Measurements from ENCODE around the gene OSGEP. TPM values are rescaled to one million over a fixed set of nuclear protein-coding genes. Genes with fewer than 3 reads are reported as not detected.

The OSGEP gene
- total and polyA plus RNA-seq, 4 experiments from 2014 or later: 39.3 to 75.9 (median 57.0) TPM

DNA sequence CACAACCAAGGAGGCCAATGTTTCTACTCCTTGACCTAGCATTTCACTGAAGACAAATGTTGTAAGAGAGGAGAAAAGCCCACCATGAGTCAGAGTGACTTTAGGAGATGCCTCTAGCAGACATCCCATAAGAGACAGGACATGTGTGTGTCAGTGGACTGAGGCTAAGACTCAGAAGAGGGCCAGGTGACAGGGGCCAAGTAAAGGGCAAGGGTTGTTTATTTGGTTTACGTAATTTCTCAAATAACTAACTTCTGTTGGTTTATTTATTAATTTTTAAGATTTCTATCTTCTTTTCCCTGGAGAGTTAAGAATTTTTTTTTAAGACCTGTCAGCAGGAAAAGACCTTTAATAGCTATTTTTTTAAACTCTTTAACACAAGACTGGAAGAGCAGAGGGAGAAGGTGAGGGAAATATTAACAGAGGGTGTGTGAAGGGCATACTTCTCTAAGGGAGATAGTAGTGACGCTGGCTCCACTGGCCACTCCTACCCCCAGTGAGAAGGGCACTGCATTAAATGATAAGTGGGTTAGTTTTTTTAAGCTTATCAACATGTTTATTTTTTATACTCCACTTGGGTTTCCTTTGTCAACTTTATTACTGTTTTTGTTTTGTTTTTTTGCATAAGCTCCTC lies 18.0 kb upstream of the OSGEP start:
- Histone ChIP-seq H3K27me3 (ENCODE audit: insufficient read depth, low read length) (no peaks in the 10 kb centered on the region), H3K27ac (ENCODE audit: low read depth, low read length) (peak overlapping the region; percentile 11), H3K36me3 (ENCODE audit: insufficient read depth, low read length) (peaks cover 46% of the 10 kb centered on the region), H3K9me3 (ENCODE audit: control insufficient read depth in 1 of 2, low read length in 2 of 2) (no peaks in the 10 kb centered on the region), H3K4me1 (ENCODE audit: insufficient read depth, low read length) (peaks cover 79% of the 10 kb centered on the region), H3K4me3 (ENCODE audit: low read length in 2 of 2) (no peak overlapping the region)
- H3K9me3 Mint-ChIP-seq: peaks cover 0 to 4% (median 0%) of the 10 kb centered on the region in 8 donors
- no peak for DNase-seq
- ChIA-PET CTCF (ENCODE audit: partially characterized antibody) (interaction anchor here (1.0 to 1.5 kb wide), 6 partner anchors 11 to 218 kb away, joined by 3 to 6 read pairs (median 4); partner anchors contain the start of gene PIP4P1), POLR2A (ENCODE audit: partially characterized antibody) (interaction anchor here (0.9 to 5.5 kb wide), 4 partner anchors 12 to 18 kb away, joined by 3 to 119 read pairs (median 9); partner anchors contain the start of genes APEX1, OSGEP and PIP4P1)
- no peaks in the 10 kb centered on the region for H3K27me3 Mint-ChIP-seq
- H3K4me1 Mint-ChIP-seq: peaks cover 54 to 88% (median 70%) of the 10 kb centered on the region in 4 donors
- H3K4me3 Mint-ChIP-seq: peak overlapping the region; percentile 49 to 100 (median 84)
- intact Hi-C loops (cut with micrococcal nuclease): no loop called here
- peaks cover 59 to 77% of the 10 kb centered on the region in 2 donors for H3K36me3 Mint-ChIP-seq
- H3K27ac Mint-ChIP-seq: peak overlapping the region; percentile 58 to 99 (median 90)

DNA sequence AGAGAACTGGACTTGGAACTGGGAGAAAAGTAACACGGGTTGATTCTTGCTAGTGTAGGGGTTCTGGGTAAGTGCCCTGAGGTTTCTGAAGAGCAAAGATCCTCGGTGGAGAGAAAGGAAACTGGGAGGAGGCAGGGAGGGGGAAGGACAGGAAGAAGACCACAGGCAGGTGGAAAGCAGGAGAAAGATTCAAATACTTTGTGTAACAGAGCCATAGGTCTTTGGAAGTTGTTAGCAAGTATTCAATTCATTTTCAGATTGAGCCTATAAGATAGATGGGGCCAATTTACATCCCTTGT lies 15.9 kb upstream of the OSGEP start:
- H3K27ac Mint-ChIP-seq: peak overlapping the region; percentile 94 to 99 (median 98)
- H3K4me1 Mint-ChIP-seq: peaks cover 37 to 67% (median 53%) of the 10 kb centered on the region in 4 donors
- no peaks in the 10 kb centered on the region for H3K27me3 Mint-ChIP-seq
- Histone ChIP-seq H3K27ac (ENCODE audit: low read depth, low read length) (peak overlapping the region; percentile 77), H3K27me3 (ENCODE audit: insufficient read depth, low read length) (no peaks in the 10 kb centered on the region), H3K4me3 (ENCODE audit: low read length in 2 of 2) (peak overlapping the region; percentile 84 to 92), H3K4me1 (ENCODE audit: insufficient read depth, low read length) (peaks cover 58% of the 10 kb centered on the region), H3K9me3 (ENCODE audit: control insufficient read depth in 1 of 2, low read length in 2 of 2) (no peaks in the 10 kb centered on the region), H3K36me3 (ENCODE audit: insufficient read depth, low read length) (peaks cover 33% of the 10 kb centered on the region)
- H3K4me3 Mint-ChIP-seq: peak overlapping the region; percentile 97 to 100 (median 99)
- no peak for DNase-seq
- peaks cover 0 to 4% (median 0%) of the 10 kb centered on the region in 8 donors for H3K9me3 Mint-ChIP-seq
- ChIA-PET CTCF (ENCODE audit: partially characterized antibody) (interaction anchor here (1.0 to 2.1 kb wide), 5 partner anchors 8 to 61 kb away, joined by 3 to 14 read pairs (median 9); partner anchors contain the start of genes APEX1, OSGEP and PIP4P1), POLR2A (ENCODE audit: partially characterized antibody) (interaction anchor here (1.1 to 5.5 kb wide), 14 partner anchors 9 to 213 kb away, joined by 3 to 119 read pairs (median 8); partner anchors contain the start of genes APEX1, OSGEP, PARP2 and PIP4P1)
- intact Hi-C loops (cut with micrococcal nuclease): no loop called here
- H3K36me3 Mint-ChIP-seq: peaks cover 38 to 56% of the 10 kb centered on the region in 2 donors

GRCh38 chr14:20469890-20470602 lies 15.4 kb upstream of the OSGEP start:
- no peaks in the 10 kb centered on the region for H3K27me3 Mint-ChIP-seq
- Histone ChIP-seq H3K27me3 (ENCODE audit: insufficient read depth, low read length) (no peaks in the 10 kb centered on the region), H3K4me1 (ENCODE audit: insufficient read depth, low read length) (peaks cover 54% of the 10 kb centered on the region), H3K9me3 (ENCODE audit: control insufficient read depth in 1 of 2, low read length in 2 of 2) (no peaks in the 10 kb centered on the region), H3K27ac (ENCODE audit: low read depth, low read length) (peak overlapping the region; percentile 77), H3K4me3 (ENCODE audit: low read length in 2 of 2) (peak overlapping the region; percentile 84 to 92), H3K36me3 (ENCODE audit: insufficient read depth, low read length) (peaks cover 28% of the 10 kb centered on the region)
- H3K36me3 Mint-ChIP-seq: peaks cover 33 to 50% of the 10 kb centered on the region in 2 donors
- peak; percentile 29 to 84 (median 44) for DNase-seq
- H3K27ac Mint-ChIP-seq: peak overlapping the region; percentile 94 to 99 (median 98)
- intact Hi-C loops (cut with micrococcal nuclease): loop anchor here (1.0 to 10.0 kb wide), 5 partner anchors 7 to 795 kb away; partner anchors contain the start of genes APEX1, HNRNPC and PIP4P1
- H3K9me3 Mint-ChIP-seq: peaks cover 0 to 4% (median 0%) of the 10 kb centered on the region in 8 donors
- peaks cover 36 to 62% (median 49%) of the 10 kb centered on the region in 4 donors for H3K4me1 Mint-ChIP-seq
- ChIA-PET POLR2A (ENCODE audit: partially characterized antibody) (interaction anchor here (0.6 to 5.5 kb wide), 26 partner anchors 10 to 221 kb away, joined by 3 to 119 read pairs (median 4); partner anchors contain the start of genes APEX1, OSGEP, PARP2 and PIP4P1), CTCF (ENCODE audit: partially characterized antibody) (interaction anchor here (0.9 to 2.3 kb wide), 12 partner anchors 8 to 212 kb away, joined by 3 to 14 read pairs (median 5); partner anchors contain the start of genes APEX1, OSGEP, PARP2 and PIP4P1)
- H3K4me3 Mint-ChIP-seq: peak overlapping the region; percentile 97 to 100 (median 99)

DNA sequence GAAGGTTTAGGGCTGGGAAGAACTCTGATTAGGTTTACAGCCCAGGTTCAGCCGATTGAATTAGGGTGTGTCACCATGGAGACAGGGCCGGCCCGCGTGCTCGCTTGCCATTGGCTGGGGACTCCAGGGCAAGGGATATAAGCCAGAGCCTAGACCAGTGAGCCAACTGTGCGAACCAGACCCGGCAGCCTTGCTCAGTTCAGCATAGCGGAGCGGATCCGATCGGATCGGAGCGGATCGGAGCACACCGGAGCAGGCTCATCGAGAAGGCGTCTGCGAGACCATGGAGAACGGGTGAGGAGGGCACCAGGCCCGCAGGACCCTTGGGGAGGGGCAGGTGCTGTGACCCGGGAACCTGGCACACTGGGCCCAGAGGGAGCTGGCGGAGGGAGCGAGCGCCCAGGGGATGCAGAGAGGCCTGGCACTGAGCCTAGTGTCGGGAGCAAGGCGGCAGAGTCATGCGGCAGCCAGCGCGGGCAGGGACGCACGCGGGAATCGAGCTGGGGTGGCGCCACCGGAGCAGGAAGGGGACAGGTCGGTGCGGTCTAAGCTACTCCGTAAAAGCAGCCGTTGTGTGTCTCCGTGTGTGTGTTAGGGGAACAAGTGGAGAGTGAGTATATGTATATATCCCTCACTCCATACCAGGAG lies 14.8 kb upstream of the OSGEP start, which contains the start of gene PNP:
Gene PNP, plus strand, starts transcription at position 165 of the 648 bp plus-strand sequence. Its CDS starts 119 bp downstream, at position 284.
- H3K4me1 Mint-ChIP-seq: peaks cover 33 to 55% (median 43%) of the 10 kb centered on the region in 4 donors
- H3K9me3 ChIP-seq (ENCODE audit: control insufficient read depth in 1 of 2, low read length in 2 of 2): no peaks in the 10 kb centered on the region
- H3K9me3 Mint-ChIP-seq: peaks cover 0 to 4% (median 0%) of the 10 kb centered on the region in 8 donors
- ChIA-PET POLR2A (ENCODE audit: partially characterized antibody) (interaction anchor here (0.6 to 5.5 kb wide), 26 partner anchors 9 to 222 kb away, joined by 3 to 119 read pairs (median 4); partner anchors contain the start of genes APEX1, OSGEP, PARP2 and PIP4P1), CTCF (ENCODE audit: partially characterized antibody) (interaction anchor here (0.9 to 2.3 kb wide), 12 partner anchors 8 to 212 kb away, joined by 3 to 14 read pairs (median 5); partner anchors contain the start of genes APEX1, OSGEP, PARP2 and PIP4P1)
- peaks cover 21% of the 10 kb centered on the region for H3K36me3 ChIP-seq (ENCODE audit: insufficient read depth, low read length)
- H3K27ac Mint-ChIP-seq: peak within 1 kb of the TSS; percentile 94 to 99 (median 98)
- intact Hi-C loops (cut with micrococcal nuclease): loop anchor here (1.0 to 10.0 kb wide), 5 partner anchors 8 to 795 kb away; partner anchors contain the start of genes APEX1, HNRNPC and PIP4P1
- peaks cover 47% of the 10 kb centered on the region for H3K4me1 ChIP-seq (ENCODE audit: insufficient read depth, low read length)
- peak within 1 kb of the TSS; percentile 97 to 100 (median 99) for H3K4me3 Mint-ChIP-seq
- H3K36me3 Mint-ChIP-seq: peaks cover 26 to 44% of the 10 kb centered on the region in 2 donors
- H3K27me3 Mint-ChIP-seq: no peaks in the 10 kb centered on the region
- DNase-seq: peak; percentile 84 to 92 (median 88)
- H3K27me3 ChIP-seq (ENCODE audit: insufficient read depth, low read length): no peaks in the 10 kb centered on the region
- H3K4me3 ChIP-seq (ENCODE audit: low read length in 2 of 2): peak within 1 kb of the TSS; percentile 84 to 92
- H3K27ac ChIP-seq (ENCODE audit: low read depth, low read length): peak within 1 kb of the TSS; percentile 77

- Histone ChIP-seq H3K4me3 (ENCODE audit: low read length in 2 of 2) (peak overlapping the region; percentile 84 to 92), H3K27ac (ENCODE audit: low read depth, low read length) (peak overlapping the region; percentile 77), H3K27me3 (ENCODE audit: insufficient read depth, low read length) (no peaks in the 10 kb centered on the region), H3K4me1 (ENCODE audit: insufficient read depth, low read length) (peaks cover 41% of the 10 kb centered on the region), H3K9me3 (ENCODE audit: control insufficient read depth in 1 of 2, low read length in 2 of 2) (no peaks in the 10 kb centered on the region), H3K36me3 (ENCODE audit: insufficient read depth, low read length) (peaks cover 16% of the 10 kb centered on the region)
- DNase-seq: no peak
- intact Hi-C loops (cut with micrococcal nuclease): loop anchor here (1.0 to 10.0 kb wide), 5 partner anchors 8 to 796 kb away; partner anchors contain the start of genes APEX1, HNRNPC and PIP4P1
- Mint-ChIP-seq H3K9me3 (peaks cover 0 to 4% (median 0%) of the 10 kb centered on the region in 8 donors), H3K36me3 (peaks cover 20 to 38% of the 10 kb centered on the region in 2 donors), H3K27ac (peak overlapping the region; percentile 94 to 99 (median 98)), H3K4me3 (peak overlapping the region; percentile 97 to 100 (median 99)), H3K4me1 (peaks cover 27 to 50% (median 38%) of the 10 kb centered on the region in 4 donors), H3K27me3 (no peaks in the 10 kb centered on the region)
- POLR2A ChIA-PET (ENCODE audit: partially characterized antibody): interaction anchor here (0.9 to 5.5 kb wide), 9 partner anchors 8 to 213 kb away, joined by 3 to 119 read pairs (median 20); partner anchors contain the start of genes APEX1, OSGEP, PARP2 and PIP4P1
- CTCF ChIA-PET (ENCODE audit: partially characterized antibody): interaction anchor here (1.1 to 2.3 kb wide), 4 partner anchors 13 to 141 kb away, joined by 3 to 12 read pairs (median 7); partner anchors contain the start of genes APEX1, OSGEP and PARP2
These were observed 14.2 kb upstream of the OSGEP start for GRCh38 chr14:20468764-20469241.
